ENCODE measurements around the gene TRIO.

Gene TRIO

DNA sequence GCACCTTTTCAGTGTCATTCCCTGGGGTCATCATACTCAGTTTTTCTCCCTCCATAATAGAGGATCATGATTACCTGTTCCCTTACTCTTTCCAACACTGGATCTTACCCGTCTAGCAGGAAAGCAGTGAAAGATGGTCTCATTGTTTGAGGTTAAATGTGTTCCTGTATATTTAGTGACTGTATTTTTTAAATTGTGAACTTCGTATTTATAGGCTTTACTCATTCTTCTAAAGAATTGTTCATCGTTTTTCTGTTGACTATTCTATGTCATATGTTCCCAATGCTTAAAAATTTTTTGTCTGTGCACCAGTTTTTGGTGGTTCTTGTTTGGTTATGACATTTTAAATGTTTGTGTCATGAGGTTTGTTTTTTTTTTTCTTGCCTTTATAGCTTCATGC lies 233.6 kb downstream of the TRIO start:
- TF ChIP-seq, protein P1, sequence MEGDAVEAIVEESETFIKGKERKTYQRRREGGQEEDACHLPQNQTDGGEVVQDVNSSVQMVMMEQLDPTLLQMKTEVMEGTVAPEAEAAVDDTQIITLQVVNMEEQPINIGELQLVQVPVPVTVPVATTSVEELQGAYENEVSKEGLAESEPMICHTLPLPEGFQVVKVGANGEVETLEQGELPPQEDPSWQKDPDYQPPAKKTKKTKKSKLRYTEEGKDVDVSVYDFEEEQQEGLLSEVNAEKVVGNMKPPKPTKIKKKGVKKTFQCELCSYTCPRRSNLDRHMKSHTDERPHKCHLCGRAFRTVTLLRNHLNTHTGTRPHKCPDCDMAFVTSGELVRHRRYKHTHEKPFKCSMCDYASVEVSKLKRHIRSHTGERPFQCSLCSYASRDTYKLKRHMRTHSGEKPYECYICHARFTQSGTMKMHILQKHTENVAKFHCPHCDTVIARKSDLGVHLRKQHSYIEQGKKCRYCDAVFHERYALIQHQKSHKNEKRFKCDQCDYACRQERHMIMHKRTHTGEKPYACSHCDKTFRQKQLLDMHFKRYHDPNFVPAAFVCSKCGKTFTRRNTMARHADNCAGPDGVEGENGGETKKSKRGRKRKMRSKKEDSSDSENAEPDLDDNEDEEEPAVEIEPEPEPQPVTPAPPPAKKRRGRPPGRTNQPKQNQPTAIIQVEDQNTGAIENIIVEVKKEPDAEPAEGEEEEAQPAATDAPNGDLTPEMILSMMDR (conservative IDR thresholded peaks at IDR 0.05; ENCODE audit: control insufficient read depth, insufficient read depth, low read depth, low read length): no peak
- H3K4me3 ChIP-seq (ENCODE audit: control insufficient read depth, low read depth, low read length): no peak overlapping the region
- no peak for DNase-seq (ENCODE audit: low read depth)

DNA sequence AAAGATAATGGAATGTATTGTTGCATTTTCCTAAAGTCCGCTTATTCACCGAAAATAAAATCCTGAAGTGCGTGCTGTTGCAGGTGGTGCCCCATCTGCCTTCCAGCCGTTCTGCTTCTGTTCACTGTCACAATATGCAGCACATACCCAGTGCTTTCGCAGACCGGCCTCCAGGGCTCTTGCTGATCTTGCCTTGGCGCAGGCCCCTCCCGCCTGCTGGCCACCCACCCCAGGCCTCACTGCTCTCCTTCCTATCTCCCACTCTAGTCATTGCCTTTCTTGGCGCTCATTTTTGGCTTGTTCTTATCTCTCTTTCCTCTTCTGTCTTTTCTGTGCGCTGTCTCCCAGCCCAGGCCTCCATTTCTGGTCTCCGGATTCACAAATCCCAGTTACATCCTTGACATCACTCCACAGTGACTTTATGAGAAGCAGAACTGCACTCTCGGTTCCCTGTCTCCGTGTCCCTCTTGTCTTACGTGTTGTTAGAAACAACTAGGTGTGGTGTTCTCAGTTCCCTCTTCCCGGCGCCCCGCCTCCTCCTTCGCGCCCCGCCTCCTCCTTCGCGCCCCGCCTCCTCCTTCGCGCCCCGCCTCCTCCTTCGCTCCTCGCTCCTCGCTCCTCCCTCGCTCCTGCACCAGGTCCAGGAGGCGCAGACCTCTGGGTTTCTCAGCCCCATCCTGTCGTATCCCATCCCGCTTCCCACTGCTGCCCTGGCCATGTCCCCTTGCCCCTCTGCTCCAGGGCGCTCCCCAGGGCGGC lies 236.8 kb downstream of the TRIO start:
- DNase-seq (ENCODE audit: low read depth): no peak
- TF ChIP-seq, protein P1 (conservative IDR thresholded peaks at IDR 0.05; ENCODE audit: control insufficient read depth, insufficient read depth, low read depth, low read length): no peak

DNA sequence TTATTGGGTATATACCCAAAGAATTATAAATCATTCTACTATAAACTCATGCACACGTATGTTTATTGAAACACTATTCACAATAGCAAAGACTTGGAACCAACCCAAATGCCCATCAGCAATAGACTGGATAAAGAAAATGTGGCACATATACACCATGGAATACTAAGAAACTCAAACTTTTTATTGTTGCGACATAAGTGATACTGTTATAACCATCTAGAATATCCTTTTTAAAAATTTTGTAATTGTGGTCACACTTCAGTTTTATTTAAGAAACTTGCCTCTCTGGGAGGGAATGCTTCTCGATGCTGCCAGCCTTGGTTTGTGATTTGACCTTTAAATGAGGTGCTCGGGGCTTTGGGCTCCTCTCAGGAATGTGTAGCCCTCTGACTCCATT lies 237.6 kb downstream of the TRIO start:
- TF ChIP-seq, protein P1 (conservative IDR thresholded peaks at IDR 0.05; ENCODE audit: control insufficient read depth, insufficient read depth, low read depth, low read length): no peak
- H3K4me3 ChIP-seq (ENCODE audit: control insufficient read depth, low read depth, low read length): no peak overlapping the region
- no peak for DNase-seq (ENCODE audit: low read depth)

More for the DNA sequence above, 236.8 kb downstream of the TRIO start:
- no peak overlapping the region for H3K4me3 ChIP-seq (ENCODE audit: control insufficient read depth, low read depth, low read length)

DNA sequence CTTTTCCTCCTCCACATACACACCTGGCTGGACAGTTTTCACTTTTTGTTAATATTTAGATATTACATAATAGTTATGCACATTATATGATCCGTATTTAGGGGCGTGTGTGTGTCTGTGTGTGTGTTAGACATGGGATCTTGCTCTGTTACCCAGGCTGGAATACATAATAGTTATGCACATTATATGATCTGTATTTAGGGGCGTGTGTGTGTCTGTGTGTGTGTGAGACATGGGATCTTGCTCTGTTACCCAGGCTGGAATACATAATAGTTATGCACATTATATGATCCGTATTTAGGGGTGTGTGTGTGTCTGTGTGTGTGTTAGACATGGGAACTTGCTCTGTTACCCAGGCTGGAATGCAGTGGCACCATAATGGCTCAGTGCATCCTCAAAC lies 239.5 kb downstream of the TRIO start:
- no peak for DNase-seq (ENCODE audit: low read depth)
- TF ChIP-seq, protein P1 (conservative IDR thresholded peaks at IDR 0.05; ENCODE audit: control insufficient read depth, insufficient read depth, low read depth, low read length): no peak
- no peak overlapping the region for H3K4me3 ChIP-seq (ENCODE audit: control insufficient read depth, low read depth, low read length)

DNA sequence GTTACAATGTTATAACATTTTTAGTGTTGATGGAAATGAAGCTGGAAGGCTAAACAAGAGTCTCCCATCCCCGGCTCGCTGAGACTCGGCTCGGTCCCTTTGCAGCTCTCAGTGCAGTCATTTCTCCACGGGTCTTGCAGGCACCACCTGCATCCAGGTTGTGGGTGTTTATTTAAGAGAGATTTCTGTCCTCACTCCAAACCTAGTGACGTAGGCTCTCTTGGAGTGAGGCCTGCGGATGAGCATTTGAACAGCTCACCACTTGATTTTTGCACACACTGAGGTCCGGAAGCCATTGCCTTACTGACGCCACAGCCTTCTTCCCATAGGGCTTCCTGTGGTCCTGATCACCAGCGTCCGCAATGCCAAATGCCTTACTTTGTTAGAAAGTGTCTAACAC lies 240.8 kb downstream of the TRIO start:
- no peak overlapping the region for H3K4me3 ChIP-seq (ENCODE audit: control insufficient read depth, low read depth, low read length)
- no peak for DNase-seq (ENCODE audit: low read depth)
- TF ChIP-seq, protein P1 (conservative IDR thresholded peaks at IDR 0.05; ENCODE audit: control insufficient read depth, insufficient read depth, low read depth, low read length): no peak

DNA sequence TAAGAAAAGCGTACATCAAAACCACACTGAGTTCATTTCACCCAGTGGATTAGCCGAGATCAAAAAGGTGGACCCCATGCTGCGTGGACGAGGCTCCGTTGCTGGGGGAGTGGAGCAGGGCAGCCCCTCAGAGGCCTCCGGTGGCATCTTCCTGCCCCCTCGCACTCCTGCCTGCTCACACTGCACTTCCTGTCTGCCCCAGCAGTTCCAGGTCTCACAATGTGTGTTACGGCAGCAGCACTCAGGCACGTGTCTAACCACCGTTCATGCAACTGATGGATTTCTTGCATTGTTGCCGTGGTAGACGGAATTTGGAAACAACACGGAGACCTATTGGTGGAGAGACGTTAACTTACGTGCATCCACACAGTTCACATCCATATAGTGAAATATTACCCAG lies 241.9 kb downstream of the TRIO start:
- no peak overlapping the region for H3K4me3 ChIP-seq (ENCODE audit: control insufficient read depth, low read depth, low read length)
- no peak for DNase-seq (ENCODE audit: low read depth)
- TF ChIP-seq, protein P1 (conservative IDR thresholded peaks at IDR 0.05; ENCODE audit: control insufficient read depth, insufficient read depth, low read depth, low read length): no peak

Measured in fibroblast of mammary gland (primary cell).